ENCODE results near the gene ARHGEF28.

Gene ARHGEF28

GRCh38 chr5:73851471-73852181, 225.6 kb downstream of the ARHGEF28 start:
- no peak overlapping the region for H3K27ac ChIP-seq (ENCODE audit: low read length)
- H3K27me3 ChIP-seq (ENCODE audit: control insufficient read depth, insufficient read depth, low read length): no peaks in the 10 kb centered on the region
- no peak overlapping the region for H3K4me3 ChIP-seq (ENCODE audit: low read length)
- 0 out of 2 replicates have a peak, but pooled peaks cover 1% of the 10 kb centered on the region for H3K4me1 ChIP-seq (ENCODE audit: control insufficient read depth, insufficient read depth, low read length)
- no peaks in the 10 kb centered on the region for H3K9me3 ChIP-seq (ENCODE audit: control insufficient read depth, insufficient read depth, low read length)
- DNase-seq (ENCODE audit: low read depth, low spot score): no peak
- no CpG with 5 or more reads among the region's 2 CpGs for WGBS (ENCODE audit: insufficient coverage, insufficient read length)
- H3K36me3 ChIP-seq (ENCODE audit: control insufficient read depth, insufficient read depth, low read length): no peaks in the 10 kb centered on the region

- no peak overlapping the region for H3K27ac ChIP-seq (ENCODE audit: low read length)
- no peaks in the 10 kb centered on the region for H3K9me3 ChIP-seq (ENCODE audit: control insufficient read depth, insufficient read depth, low read length)
- H3K4me3 ChIP-seq (ENCODE audit: low read length): no peak overlapping the region
- WGBS (ENCODE audit: insufficient coverage, insufficient read length): 98% methylated on average over 4 of the region's 4 CpGs
- H3K4me1 ChIP-seq (ENCODE audit: control insufficient read depth, insufficient read depth, low read length): 0 out of 2 replicates have a peak, but pooled peaks cover 1% of the 10 kb centered on the region
- DNase-seq (ENCODE audit: low read depth, low spot score): no peak
- no peaks in the 10 kb centered on the region for H3K36me3 ChIP-seq (ENCODE audit: control insufficient read depth, insufficient read depth, low read length)
- no peaks in the 10 kb centered on the region for H3K27me3 ChIP-seq (ENCODE audit: control insufficient read depth, insufficient read depth, low read length)
Measured at GRCh38 chr5:73853091-73853490, 227.1 kb downstream of the ARHGEF28 start.

GRCh38 chr5:73856997-73857396, 231.0 kb downstream of the ARHGEF28 start:
- WGBS (ENCODE audit: insufficient coverage, insufficient read length): 100% methylated on average over 1 of the region's 5 CpGs
- no peak overlapping the region for H3K27ac ChIP-seq (ENCODE audit: low read length)
- no peak overlapping the region for H3K4me3 ChIP-seq (ENCODE audit: low read length)
- no peaks in the 10 kb centered on the region for H3K4me1 ChIP-seq (ENCODE audit: control insufficient read depth, insufficient read depth, low read length)
- no peak for DNase-seq (ENCODE audit: low read depth, low spot score)
- H3K36me3 ChIP-seq (ENCODE audit: control insufficient read depth, insufficient read depth, low read length): no peaks in the 10 kb centered on the region
- no peaks in the 10 kb centered on the region for H3K9me3 ChIP-seq (ENCODE audit: control insufficient read depth, insufficient read depth, low read length)
- no peaks in the 10 kb centered on the region for H3K27me3 ChIP-seq (ENCODE audit: control insufficient read depth, insufficient read depth, low read length)

- WGBS (ENCODE audit: insufficient coverage, insufficient read length): no CpG with 5 or more reads among the region's 3 CpGs
- no peaks in the 10 kb centered on the region for H3K36me3 ChIP-seq (ENCODE audit: control insufficient read depth, insufficient read depth, low read length)
- H3K4me3 ChIP-seq (ENCODE audit: low read length): no peak overlapping the region
- H3K9me3 ChIP-seq (ENCODE audit: control insufficient read depth, insufficient read depth, low read length): no peaks in the 10 kb centered on the region
- H3K27me3 ChIP-seq (ENCODE audit: control insufficient read depth, insufficient read depth, low read length): no peaks in the 10 kb centered on the region
- no peak for DNase-seq (ENCODE audit: low read depth, low spot score)
- H3K27ac ChIP-seq (ENCODE audit: low read length): no peak overlapping the region
- H3K4me1 ChIP-seq (ENCODE audit: control insufficient read depth, insufficient read depth, low read length): no peaks in the 10 kb centered on the region
Measured at GRCh38 chr5:73857446-73857845, 231.4 kb downstream of the ARHGEF28 start.

- Histone ChIP-seq H3K27me3 (ENCODE audit: control insufficient read depth, insufficient read depth, low read length) (no peaks in the 10 kb centered on the region), H3K4me3 (ENCODE audit: low read length) (no peak overlapping the region), H3K4me1 (ENCODE audit: control insufficient read depth, insufficient read depth, low read length) (no peaks in the 10 kb centered on the region), H3K9me3 (ENCODE audit: control insufficient read depth, insufficient read depth, low read length) (no peaks in the 10 kb centered on the region), H3K36me3 (ENCODE audit: control insufficient read depth, insufficient read depth, low read length) (no peaks in the 10 kb centered on the region), H3K27ac (ENCODE audit: low read length) (no peak overlapping the region)
- WGBS (ENCODE audit: insufficient coverage, insufficient read length): no CpG with 5 or more reads among the region's 4 CpGs
- no peak for DNase-seq (ENCODE audit: low read depth, low spot score)
Measured at GRCh38 chr5:73858054-73858453, 232.1 kb downstream of the ARHGEF28 start.

- DNase-seq (ENCODE audit: low read depth, low spot score): no peak
- WGBS (ENCODE audit: insufficient coverage, insufficient read length): no CpG with 5 or more reads among the region's 3 CpGs
- H3K27me3 ChIP-seq (ENCODE audit: control insufficient read depth, insufficient read depth, low read length): no peaks in the 10 kb centered on the region
- H3K36me3 ChIP-seq (ENCODE audit: control insufficient read depth, insufficient read depth, low read length): no peaks in the 10 kb centered on the region
- no peaks in the 10 kb centered on the region for H3K9me3 ChIP-seq (ENCODE audit: control insufficient read depth, insufficient read depth, low read length)
- no peak overlapping the region for H3K4me3 ChIP-seq (ENCODE audit: low read length)
- no peaks in the 10 kb centered on the region for H3K4me1 ChIP-seq (ENCODE audit: control insufficient read depth, insufficient read depth, low read length)
- H3K27ac ChIP-seq (ENCODE audit: low read length): no peak overlapping the region
Measured at GRCh38 chr5:73858776-73859175, 232.8 kb downstream of the ARHGEF28 start.

GRCh38 chr5:73859696-73860095, 233.7 kb downstream of the ARHGEF28 start:
- Histone ChIP-seq H3K27me3 (ENCODE audit: control insufficient read depth, insufficient read depth, low read length) (no peaks in the 10 kb centered on the region), H3K9me3 (ENCODE audit: control insufficient read depth, insufficient read depth, low read length) (no peaks in the 10 kb centered on the region), H3K4me1 (ENCODE audit: control insufficient read depth, insufficient read depth, low read length) (no peaks in the 10 kb centered on the region), H3K4me3 (ENCODE audit: low read length) (no peak overlapping the region), H3K27ac (ENCODE audit: low read length) (no peak overlapping the region), H3K36me3 (ENCODE audit: control insufficient read depth, insufficient read depth, low read length) (no peaks in the 10 kb centered on the region)
- DNase-seq (ENCODE audit: low read depth, low spot score): no peak
- WGBS (ENCODE audit: insufficient coverage, insufficient read length): no CpG with 5 or more reads among the region's 5 CpGs

- WGBS (ENCODE audit: insufficient coverage, insufficient read length): no CpG with 5 or more reads among the region's 4 CpGs
- Histone ChIP-seq H3K27ac (ENCODE audit: low read length) (no peak overlapping the region), H3K4me3 (ENCODE audit: low read length) (no peak overlapping the region), H3K9me3 (ENCODE audit: control insufficient read depth, insufficient read depth, low read length) (no peaks in the 10 kb centered on the region), H3K4me1 (ENCODE audit: control insufficient read depth, insufficient read depth, low read length) (no peaks in the 10 kb centered on the region), H3K36me3 (ENCODE audit: control insufficient read depth, insufficient read depth, low read length) (no peaks in the 10 kb centered on the region), H3K27me3 (ENCODE audit: control insufficient read depth, insufficient read depth, low read length) (no peaks in the 10 kb centered on the region)
- no peak for DNase-seq (ENCODE audit: low read depth, low spot score)
Measured at GRCh38 chr5:73861313-73861988, 235.5 kb downstream of the ARHGEF28 start.

- no peak overlapping the region for H3K27ac ChIP-seq (ENCODE audit: low read length)
- H3K4me1 ChIP-seq (ENCODE audit: control insufficient read depth, insufficient read depth, low read length): no peaks in the 10 kb centered on the region
- H3K27me3 ChIP-seq (ENCODE audit: control insufficient read depth, insufficient read depth, low read length): no peaks in the 10 kb centered on the region
- no peaks in the 10 kb centered on the region for H3K36me3 ChIP-seq (ENCODE audit: control insufficient read depth, insufficient read depth, low read length)
- no peak overlapping the region for H3K4me3 ChIP-seq (ENCODE audit: low read length)
- H3K9me3 ChIP-seq (ENCODE audit: control insufficient read depth, insufficient read depth, low read length): no peaks in the 10 kb centered on the region
- no peak for DNase-seq (ENCODE audit: low read depth, low spot score)
Measured at GRCh38 chr5:73862796-73863195, 236.8 kb downstream of the ARHGEF28 start.

- WGBS (ENCODE audit: insufficient coverage, insufficient read length): no CpG with 5 or more reads among the region's 3 CpGs
- Histone ChIP-seq H3K27ac (ENCODE audit: low read length) (no peak overlapping the region), H3K4me1 (ENCODE audit: control insufficient read depth, insufficient read depth, low read length) (no peaks in the 10 kb centered on the region)
Measured at GRCh38 chr5:73863876-73864275, 237.9 kb downstream of the ARHGEF28 start.

GRCh38 chr5:73865315-73865714, 239.3 kb downstream of the ARHGEF28 start:
- Histone ChIP-seq H3K9me3 (ENCODE audit: control insufficient read depth, insufficient read depth, low read length) (no peaks in the 10 kb centered on the region), H3K27ac (ENCODE audit: low read length) (no peak overlapping the region), H3K4me1 (ENCODE audit: control insufficient read depth, insufficient read depth, low read length) (no peaks in the 10 kb centered on the region), H3K27me3 (ENCODE audit: control insufficient read depth, insufficient read depth, low read length) (no peaks in the 10 kb centered on the region), H3K4me3 (ENCODE audit: low read length) (no peak overlapping the region), H3K36me3 (ENCODE audit: control insufficient read depth, insufficient read depth, low read length) (no peaks in the 10 kb centered on the region)
- no CpG with 5 or more reads among the region's 1 CpG for WGBS (ENCODE audit: insufficient coverage, insufficient read length)
- no peak for DNase-seq (ENCODE audit: low read depth, low spot score)

More at GRCh38 chr5:73863876-73864275, 237.9 kb downstream of the ARHGEF28 start:
- H3K4me3 ChIP-seq (ENCODE audit: low read length): no peak overlapping the region
- no peaks in the 10 kb centered on the region for H3K36me3 ChIP-seq (ENCODE audit: control insufficient read depth, insufficient read depth, low read length)
- DNase-seq (ENCODE audit: low read depth, low spot score): no peak
- H3K27me3 ChIP-seq (ENCODE audit: control insufficient read depth, insufficient read depth, low read length): no peaks in the 10 kb centered on the region
- no peaks in the 10 kb centered on the region for H3K9me3 ChIP-seq (ENCODE audit: control insufficient read depth, insufficient read depth, low read length)
